ENCODE measurements around the gene DDX10.

DNA sequence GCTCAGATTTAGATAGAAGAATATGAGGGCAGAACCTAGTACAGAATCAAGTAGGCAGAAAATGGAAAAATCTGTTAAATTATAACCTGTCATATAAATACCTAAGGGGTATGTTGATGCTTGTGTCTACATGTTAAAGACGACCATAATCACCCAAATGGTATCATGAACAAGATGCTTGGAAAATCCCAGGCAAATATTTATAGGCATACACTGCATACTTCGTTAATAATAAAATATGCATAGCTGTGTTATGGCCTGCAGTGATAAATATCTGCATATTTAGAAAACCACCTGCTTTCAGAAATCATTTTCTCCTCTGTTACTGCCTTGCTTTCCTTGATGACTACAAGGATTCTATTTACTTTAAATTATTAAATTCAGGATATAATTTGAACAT is 18.9 kb upstream of the DDX10 start:
- TF ChIP-seq CTCF (IDR thresholded peaks at IDR 0.05) (no peak), YY1 (IDR thresholded peaks at IDR 0.05; ENCODE audit: low read depth) (no peak), POLR2AphosphoS5 (IDR thresholded peaks at IDR 0.05; ENCODE audit: low read depth, low read length) (no peak), PBX3 (IDR thresholded peaks at IDR 0.05) (no peak), ELF1 (IDR thresholded peaks at IDR 0.05) (no peak), RFX5 (IDR thresholded peaks at IDR 0.05; ENCODE audit: low read length) (no peak), FOXM1 (IDR thresholded peaks at IDR 0.05; ENCODE audit: low read depth) (no peak), EP300 (IDR thresholded peaks at IDR 0.05; ENCODE audit: borderline replicate concordance in 1 of 2, low read depth in 1 of 2, low read length in 1 of 2) (no peak), RCOR1 (IDR thresholded peaks at IDR 0.05; ENCODE audit: low read length) (no peak), EZH2phosphoT487 (IDR thresholded peaks at IDR 0.05; ENCODE audit: borderline replicate concordance, low read depth) (no peak)
- TF ChIP-seq, protein P1, sequence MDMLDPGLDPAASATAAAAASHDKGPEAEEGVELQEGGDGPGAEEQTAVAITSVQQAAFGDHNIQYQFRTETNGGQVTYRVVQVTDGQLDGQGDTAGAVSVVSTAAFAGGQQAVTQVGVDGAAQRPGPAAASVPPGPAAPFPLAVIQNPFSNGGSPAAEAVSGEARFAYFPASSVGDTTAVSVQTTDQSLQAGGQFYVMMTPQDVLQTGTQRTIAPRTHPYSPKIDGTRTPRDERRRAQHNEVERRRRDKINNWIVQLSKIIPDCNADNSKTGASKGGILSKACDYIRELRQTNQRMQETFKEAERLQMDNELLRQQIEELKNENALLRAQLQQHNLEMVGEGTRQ (IDR thresholded peaks at IDR 0.05; ENCODE audit: borderline replicate concordance, low read depth, low read length), result no peak
- TF ChIP-seq, protein P2, sequence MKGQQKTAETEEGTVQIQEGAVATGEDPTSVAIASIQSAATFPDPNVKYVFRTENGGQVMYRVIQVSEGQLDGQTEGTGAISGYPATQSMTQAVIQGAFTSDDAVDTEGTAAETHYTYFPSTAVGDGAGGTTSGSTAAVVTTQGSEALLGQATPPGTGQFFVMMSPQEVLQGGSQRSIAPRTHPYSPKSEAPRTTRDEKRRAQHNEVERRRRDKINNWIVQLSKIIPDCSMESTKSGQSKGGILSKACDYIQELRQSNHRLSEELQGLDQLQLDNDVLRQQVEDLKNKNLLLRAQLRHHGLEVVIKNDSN (IDR thresholded peaks at IDR 0.05; ENCODE audit: borderline replicate concordance, low read depth), result no peak
- TF ChIP-seq, protein P3, sequence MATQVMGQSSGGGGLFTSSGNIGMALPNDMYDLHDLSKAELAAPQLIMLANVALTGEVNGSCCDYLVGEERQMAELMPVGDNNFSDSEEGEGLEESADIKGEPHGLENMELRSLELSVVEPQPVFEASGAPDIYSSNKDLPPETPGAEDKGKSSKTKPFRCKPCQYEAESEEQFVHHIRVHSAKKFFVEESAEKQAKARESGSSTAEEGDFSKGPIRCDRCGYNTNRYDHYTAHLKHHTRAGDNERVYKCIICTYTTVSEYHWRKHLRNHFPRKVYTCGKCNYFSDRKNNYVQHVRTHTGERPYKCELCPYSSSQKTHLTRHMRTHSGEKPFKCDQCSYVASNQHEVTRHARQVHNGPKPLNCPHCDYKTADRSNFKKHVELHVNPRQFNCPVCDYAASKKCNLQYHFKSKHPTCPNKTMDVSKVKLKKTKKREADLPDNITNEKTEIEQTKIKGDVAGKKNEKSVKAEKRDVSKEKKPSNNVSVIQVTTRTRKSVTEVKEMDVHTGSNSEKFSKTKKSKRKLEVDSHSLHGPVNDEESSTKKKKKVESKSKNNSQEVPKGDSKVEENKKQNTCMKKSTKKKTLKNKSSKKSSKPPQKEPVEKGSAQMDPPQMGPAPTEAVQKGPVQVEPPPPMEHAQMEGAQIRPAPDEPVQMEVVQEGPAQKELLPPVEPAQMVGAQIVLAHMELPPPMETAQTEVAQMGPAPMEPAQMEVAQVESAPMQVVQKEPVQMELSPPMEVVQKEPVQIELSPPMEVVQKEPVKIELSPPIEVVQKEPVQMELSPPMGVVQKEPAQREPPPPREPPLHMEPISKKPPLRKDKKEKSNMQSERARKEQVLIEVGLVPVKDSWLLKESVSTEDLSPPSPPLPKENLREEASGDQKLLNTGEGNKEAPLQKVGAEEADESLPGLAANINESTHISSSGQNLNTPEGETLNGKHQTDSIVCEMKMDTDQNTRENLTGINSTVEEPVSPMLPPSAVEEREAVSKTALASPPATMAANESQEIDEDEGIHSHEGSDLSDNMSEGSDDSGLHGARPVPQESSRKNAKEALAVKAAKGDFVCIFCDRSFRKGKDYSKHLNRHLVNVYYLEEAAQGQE (IDR thresholded peaks at IDR 0.05; ENCODE audit: low read depth, low read length), result no peak

Measured in SK-N-SH (cell line).